ENCODE data around the gene DNA2. TPM values are rescaled to one million over a fixed set of nuclear protein-coding genes. Genes with fewer than 3 reads are reported as not detected.

Gene DNA2
- total and polyA plus RNA-seq, 2 experiments from 2014 or later, result 2.4 to 9.3 TPM

DNA sequence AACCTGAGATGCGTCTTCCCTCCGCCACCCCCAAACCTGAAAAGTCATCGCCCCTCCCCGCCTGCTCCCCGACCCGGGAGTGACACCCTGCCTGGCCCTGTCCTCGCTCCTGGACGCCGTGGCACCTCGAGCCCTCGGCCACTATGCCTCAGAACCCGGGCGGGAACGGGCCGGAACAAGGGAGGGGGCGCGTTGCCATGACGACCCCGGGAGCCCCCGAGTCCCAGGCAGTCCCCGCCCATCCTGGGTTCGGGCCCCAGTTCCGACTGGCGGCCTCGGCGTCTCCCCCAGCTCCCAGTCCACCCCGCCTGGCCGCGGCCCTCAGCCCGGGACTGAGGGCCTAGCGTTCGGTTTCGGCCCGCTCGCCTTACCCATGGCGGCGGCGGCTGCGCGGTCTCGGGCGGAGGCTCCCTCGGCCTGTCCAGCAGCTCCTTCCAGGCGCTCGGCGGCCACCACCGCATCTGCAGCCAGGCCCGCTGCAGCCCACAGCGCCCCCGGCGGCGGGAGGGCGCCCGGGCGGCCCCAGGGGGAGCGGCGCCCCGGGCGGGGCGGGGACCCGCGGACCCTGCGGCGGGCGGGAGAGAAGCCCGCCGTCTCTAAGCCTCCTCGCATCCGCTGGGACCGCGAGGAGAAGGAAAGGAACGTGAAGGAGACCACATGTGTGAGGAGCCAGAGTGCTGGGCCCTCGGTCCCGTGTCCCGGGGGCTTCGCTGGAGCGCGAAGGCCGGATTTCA is 64.8 kb downstream of the DNA2 start, which contains the start of gene RUFY2:
RUFY2 (minus strand) TSS at position 463 of the 734 bp plus-strand sequence; CDS start at position 375, 88 bp downstream.
- Histone ChIP-seq H3K27ac (peak within 1 kb of the TSS; percentile 98), H3K27me3 (no peaks in the 10 kb centered on the region), H3K4me1 (ENCODE audit: insufficient read depth) (peaks cover 7% of the 10 kb centered on the region), H3K79me2 (peaks cover 47% of the 10 kb centered on the region), H3K4me2 (peak within 1 kb of the TSS; percentile 86), H2AFZ (peak within 1 kb of the TSS; percentile 99), H4K20me1 (ENCODE audit: insufficient read depth, poor library complexity, severe bottlenecking) (peaks cover 6% of the 10 kb centered on the region), H3K9me3 (ENCODE audit: low read depth) (no peaks in the 10 kb centered on the region), H3K4me3 (peak within 1 kb of the TSS; percentile 95), H3K9me2 (replicated peaks; ENCODE audit: insufficient read depth) (no peaks in the 10 kb centered on the region), H3K36me3 (replicated peaks; ENCODE audit: insufficient read depth, low read depth) (no peaks in the 10 kb centered on the region)
- 1% methylated on average over 52 of the region's 79 CpGs for WGBS (ENCODE audit: low lambda C conversion rate, missing lambda C conversion rate)
- TF ChIP-seq EZH2 (IDR thresholded peaks at IDR 0.05; ENCODE audit: borderline replicate concordance), result no peak
- TF ChIP-seq EZH2phosphoT487 (IDR thresholded peaks at IDR 0.05; ENCODE audit: low read depth, severe bottlenecking, unreplicated experiment), result no peak
- TF ChIP-seq, protein P1, sequence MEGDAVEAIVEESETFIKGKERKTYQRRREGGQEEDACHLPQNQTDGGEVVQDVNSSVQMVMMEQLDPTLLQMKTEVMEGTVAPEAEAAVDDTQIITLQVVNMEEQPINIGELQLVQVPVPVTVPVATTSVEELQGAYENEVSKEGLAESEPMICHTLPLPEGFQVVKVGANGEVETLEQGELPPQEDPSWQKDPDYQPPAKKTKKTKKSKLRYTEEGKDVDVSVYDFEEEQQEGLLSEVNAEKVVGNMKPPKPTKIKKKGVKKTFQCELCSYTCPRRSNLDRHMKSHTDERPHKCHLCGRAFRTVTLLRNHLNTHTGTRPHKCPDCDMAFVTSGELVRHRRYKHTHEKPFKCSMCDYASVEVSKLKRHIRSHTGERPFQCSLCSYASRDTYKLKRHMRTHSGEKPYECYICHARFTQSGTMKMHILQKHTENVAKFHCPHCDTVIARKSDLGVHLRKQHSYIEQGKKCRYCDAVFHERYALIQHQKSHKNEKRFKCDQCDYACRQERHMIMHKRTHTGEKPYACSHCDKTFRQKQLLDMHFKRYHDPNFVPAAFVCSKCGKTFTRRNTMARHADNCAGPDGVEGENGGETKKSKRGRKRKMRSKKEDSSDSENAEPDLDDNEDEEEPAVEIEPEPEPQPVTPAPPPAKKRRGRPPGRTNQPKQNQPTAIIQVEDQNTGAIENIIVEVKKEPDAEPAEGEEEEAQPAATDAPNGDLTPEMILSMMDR (IDR thresholded peaks at IDR 0.05; ENCODE audit: poor library complexity), result peak; percentile 47
- peak; percentile 92 for DNase-seq (ENCODE audit: low spot score)

DNA sequence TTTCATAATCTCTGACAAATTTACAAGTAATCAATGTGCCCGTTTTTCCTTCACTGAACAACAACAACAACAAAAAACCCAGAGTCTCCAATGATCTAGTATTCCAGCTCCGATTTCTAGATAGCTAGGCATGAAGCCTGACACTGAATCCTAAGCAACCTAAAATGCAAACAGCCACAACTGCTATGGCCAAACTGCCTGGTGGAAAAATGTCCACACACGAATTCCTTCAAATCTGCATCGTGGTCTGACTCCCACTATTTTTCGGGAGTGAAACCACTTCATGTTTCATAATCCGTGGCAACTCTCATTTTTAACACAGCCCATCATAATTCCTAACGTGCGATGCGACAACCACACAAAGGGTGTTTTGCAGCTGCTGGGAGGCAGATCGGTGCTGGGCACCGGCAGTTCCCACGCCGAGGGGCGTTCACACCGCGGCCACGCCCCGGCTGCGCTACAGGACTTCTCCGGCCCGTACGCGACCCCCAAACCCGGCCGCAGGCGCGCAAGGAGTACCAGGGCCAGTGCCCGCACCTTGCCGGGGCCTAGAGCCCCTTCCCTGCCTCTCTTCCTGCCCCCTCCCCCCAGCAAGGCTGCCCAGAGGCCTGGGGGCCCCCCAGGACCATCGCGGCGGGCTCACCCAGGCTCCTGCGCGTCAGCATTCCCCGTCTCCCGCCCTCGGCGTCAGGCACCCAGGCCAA is 65.5 kb downstream of the DNA2 start:
- TF ChIP-seq EZH2 (IDR thresholded peaks at IDR 0.05; ENCODE audit: borderline replicate concordance), result no peak
- no peak for TF ChIP-seq EZH2phosphoT487 (IDR thresholded peaks at IDR 0.05; ENCODE audit: low read depth, severe bottlenecking, unreplicated experiment)
- TF ChIP-seq, protein P1 (IDR thresholded peaks at IDR 0.05; ENCODE audit: poor library complexity), result no peak
- no peaks in the 10 kb centered on the region for H3K36me3 ChIP-seq (replicated peaks; ENCODE audit: insufficient read depth, low read depth)
- 1% methylated on average over 38 of the region's 38 CpGs for WGBS (ENCODE audit: low lambda C conversion rate, missing lambda C conversion rate)

DNA sequence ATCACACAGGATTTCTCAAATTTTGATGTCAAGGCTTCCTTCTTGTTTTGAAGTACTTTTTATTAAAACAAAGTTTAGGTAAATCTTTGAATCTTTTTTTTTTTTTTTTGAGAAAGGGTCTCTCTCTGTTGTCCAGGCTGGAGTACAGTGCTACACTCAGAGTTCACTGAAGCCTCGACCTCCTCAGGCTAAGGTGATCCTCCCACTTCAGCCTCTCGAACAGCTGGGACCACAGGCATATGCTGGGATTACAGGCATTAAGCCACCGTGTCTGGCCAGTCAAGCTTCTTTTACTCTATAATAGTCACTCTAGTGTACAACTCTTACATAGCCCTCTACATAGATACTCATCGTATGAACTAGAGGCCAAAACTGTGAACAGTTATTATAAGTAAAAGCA is 68.1 kb downstream of the DNA2 start:
- Histone ChIP-seq H3K9me3 (ENCODE audit: low read depth) (no peaks in the 10 kb centered on the region), H3K36me3 (replicated peaks; ENCODE audit: insufficient read depth, low read depth) (no peaks in the 10 kb centered on the region), H3K4me1 (ENCODE audit: insufficient read depth) (peaks cover 7% of the 10 kb centered on the region), H3K4me2 (no peak overlapping the region), H4K20me1 (ENCODE audit: insufficient read depth, poor library complexity, severe bottlenecking) (peaks cover 6% of the 10 kb centered on the region), H3K27me3 (no peaks in the 10 kb centered on the region), H3K79me2 (peaks cover 61% of the 10 kb centered on the region), H3K4me3 (no peak overlapping the region), H2AFZ (no peak overlapping the region), H3K27ac (no peak overlapping the region), H3K9me2 (replicated peaks; ENCODE audit: insufficient read depth) (no peaks in the 10 kb centered on the region)
- no peak for DNase-seq (ENCODE audit: low spot score)
- WGBS (ENCODE audit: low lambda C conversion rate, missing lambda C conversion rate), result 85% methylated on average over 4 of the region's 4 CpGs
- TF ChIP-seq, protein P1 (IDR thresholded peaks at IDR 0.05; ENCODE audit: poor library complexity), result no peak
- no peak for TF ChIP-seq EZH2 (IDR thresholded peaks at IDR 0.05; ENCODE audit: borderline replicate concordance)
- no peak for TF ChIP-seq EZH2phosphoT487 (IDR thresholded peaks at IDR 0.05; ENCODE audit: low read depth, severe bottlenecking, unreplicated experiment)

More for the DNA sequence above, 65.5 kb downstream of the DNA2 start:
- H3K27ac ChIP-seq, result peak overlapping the region; percentile 98
- peak overlapping the region; percentile 95 for H3K4me3 ChIP-seq
- no peaks in the 10 kb centered on the region for H3K9me2 ChIP-seq (replicated peaks; ENCODE audit: insufficient read depth)
- DNase-seq (ENCODE audit: low spot score), result peak; percentile 81
- H3K4me1 ChIP-seq (ENCODE audit: insufficient read depth), result peaks cover 7% of the 10 kb centered on the region
- H4K20me1 ChIP-seq (ENCODE audit: insufficient read depth, poor library complexity, severe bottlenecking), result peaks cover 6% of the 10 kb centered on the region
- peak overlapping the region; percentile 73 for H3K4me2 ChIP-seq
- H3K9me3 ChIP-seq (ENCODE audit: low read depth), result no peaks in the 10 kb centered on the region
- H2AFZ ChIP-seq, result peak overlapping the region; percentile 99
- peaks cover 55% of the 10 kb centered on the region for H3K79me2 ChIP-seq
- H3K27me3 ChIP-seq, result no peaks in the 10 kb centered on the region

Measured in hepatocyte (in vitro differentiated cells).